GM18520 (cell line): ENCODE data around the gene TACC2.
"Not testable (repeated sequence)": the region's sequence is repeated elsewhere in the genome, so short reads cannot be mapped to it uniquely, and the experiment has no call there.

Experiments
- ATAC-seq: cut with Tn5 transposase; IDR thresholded peaks from one replicate; pipeline ENCODE4 v1.9.1; 2021; ENCODE audit not compliant: unreplicated experiment

Gene TACC2

DNA sequence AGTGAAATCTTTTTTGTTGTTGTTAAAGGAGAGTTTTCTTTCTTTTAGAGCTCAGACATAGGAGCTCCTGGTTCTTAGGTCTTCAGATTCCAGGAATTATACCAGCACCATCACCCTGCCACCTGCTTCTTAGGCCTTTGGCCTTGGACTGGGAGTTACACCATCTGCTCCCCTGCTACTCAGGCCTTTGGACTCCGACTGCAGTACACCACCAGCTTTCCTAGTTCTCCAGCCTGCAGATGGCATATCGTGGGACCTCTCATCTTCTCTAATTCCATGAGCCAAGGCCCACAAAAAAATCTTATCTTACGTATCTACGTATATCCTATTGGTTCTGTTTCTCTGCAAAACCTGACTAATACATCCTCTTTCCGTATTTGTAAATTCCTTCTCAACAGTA, 5.1 kb upstream of the TACC2 start:
- ATAC-seq, result no peak

DNA sequence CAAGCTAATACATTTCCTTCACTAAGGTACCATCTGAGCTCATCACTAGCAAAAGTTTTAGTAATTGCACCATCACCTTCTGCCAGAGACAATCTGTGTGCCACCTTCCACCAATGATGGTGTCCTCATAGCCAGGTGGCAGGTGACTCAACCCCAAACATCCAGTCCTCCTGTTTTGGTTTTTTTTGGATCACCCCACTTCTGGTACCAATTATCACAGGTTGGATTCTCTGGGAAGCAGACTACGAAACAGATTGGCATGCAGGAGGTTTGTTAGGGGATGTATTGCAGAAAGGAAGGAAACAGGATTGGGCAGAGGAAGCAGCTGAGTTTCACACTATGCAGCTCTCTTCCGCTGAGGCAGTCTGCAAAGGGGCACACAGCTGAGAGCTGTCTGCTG, 4.5 kb upstream of the TACC2 start:
- no peak for ATAC-seq

DNA sequence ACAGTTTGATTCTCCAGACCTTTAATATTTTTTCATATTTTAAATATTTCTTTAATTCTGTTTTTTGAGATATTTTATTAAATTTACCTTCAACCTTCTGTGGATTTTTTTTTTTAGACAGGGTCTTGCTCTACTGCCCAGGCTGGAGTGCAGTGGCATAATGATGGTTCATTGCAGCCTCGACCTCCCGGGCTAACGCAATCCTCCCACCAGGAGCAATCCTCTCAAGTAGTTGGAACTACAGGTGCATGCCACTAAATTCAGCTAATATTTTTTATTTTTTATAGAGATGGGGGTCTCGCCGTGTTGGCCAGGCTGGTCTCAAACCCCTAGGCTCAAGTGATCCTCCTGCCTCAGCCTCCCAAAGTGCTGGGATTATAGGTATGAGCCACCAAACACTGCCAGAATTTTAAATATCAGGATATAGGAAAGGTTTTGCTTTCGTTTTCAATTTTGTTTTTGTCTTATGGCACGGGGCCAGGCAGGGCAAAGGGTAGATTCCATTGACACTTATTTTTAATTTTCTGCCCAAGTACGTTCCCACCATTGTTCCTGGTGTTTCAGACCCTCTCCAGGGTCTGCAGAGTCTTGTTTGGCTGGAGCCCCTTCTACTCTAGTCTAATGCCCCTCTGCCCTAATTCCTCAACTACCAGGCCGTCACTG, 1.2 kb downstream of the TACC2 start:
- no peak for ATAC-seq

- ATAC-seq, result not testable (repeated sequence)
These were observed 2.8 kb downstream of the TACC2 start for GRCh38 chr10:121991727-121992126.

- no peak for ATAC-seq
These were observed 5.5 kb downstream of the TACC2 start for GRCh38 chr10:121994429-121994941.

DNA sequence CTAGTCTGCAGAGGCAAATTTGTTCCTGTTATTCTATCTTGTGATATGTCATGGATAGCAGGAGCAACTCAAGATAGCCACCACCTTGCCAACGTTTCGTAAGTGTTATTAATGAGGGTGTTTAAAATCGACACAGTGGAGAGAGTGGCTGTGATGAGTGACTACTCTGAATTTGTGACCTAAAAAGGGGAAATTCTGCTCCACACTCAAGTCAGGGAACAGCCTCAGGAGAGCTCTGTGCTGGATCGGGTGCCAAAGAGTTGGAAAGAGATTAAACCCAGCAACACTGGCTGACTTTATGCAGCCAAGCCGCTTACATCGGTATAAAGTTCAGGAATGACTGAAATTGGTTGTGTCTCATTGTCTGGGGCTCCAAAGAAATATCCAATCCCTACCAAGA, 9.5 kb downstream of the TACC2 start:
- ATAC-seq, result no peak

DNA sequence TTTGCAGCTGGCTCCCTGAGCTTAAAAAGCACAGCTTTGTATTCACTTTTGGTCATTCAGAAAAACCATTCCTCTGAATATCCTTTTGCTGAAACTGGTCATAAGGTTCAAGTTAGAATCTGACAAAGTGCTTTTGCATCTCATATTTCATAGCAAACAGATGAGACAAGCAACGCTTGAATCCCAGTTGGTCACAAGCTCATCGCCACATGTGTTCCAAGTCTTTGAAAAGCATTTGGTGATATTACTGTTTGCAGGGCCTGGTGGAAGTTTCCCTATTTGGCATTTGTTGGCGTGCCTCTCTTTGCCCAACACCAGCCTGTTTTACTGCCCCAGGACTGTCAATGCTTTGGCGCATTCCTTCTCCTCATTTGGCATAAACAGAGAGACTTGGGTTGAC, 10.3 kb downstream of the TACC2 start:
- no peak for ATAC-seq

GRCh38 chr10:122001698-122002097, 12.7 kb downstream of the TACC2 start:
- ATAC-seq, result no peak

DNA sequence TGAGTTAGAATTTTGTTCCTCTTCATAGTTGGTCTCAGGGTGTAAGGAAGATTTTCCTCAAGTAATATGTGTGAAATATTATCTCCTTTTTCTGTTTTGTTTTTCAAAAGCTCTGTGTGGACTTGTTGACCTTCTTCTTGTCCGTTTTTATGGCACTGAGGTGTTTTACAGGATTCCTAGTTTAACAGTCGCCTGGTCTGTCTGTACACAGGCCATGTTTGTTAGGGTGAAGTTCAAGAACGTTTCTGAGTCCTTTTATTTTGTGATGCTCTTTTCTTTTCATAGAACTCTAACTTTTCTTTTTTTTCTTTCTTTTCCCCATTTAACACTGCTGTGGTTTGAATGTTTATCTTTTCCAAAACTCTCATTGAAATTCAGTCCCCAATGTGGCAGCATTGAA, 18.5 kb downstream of the TACC2 start:
- ATAC-seq, result no peak

DNA sequence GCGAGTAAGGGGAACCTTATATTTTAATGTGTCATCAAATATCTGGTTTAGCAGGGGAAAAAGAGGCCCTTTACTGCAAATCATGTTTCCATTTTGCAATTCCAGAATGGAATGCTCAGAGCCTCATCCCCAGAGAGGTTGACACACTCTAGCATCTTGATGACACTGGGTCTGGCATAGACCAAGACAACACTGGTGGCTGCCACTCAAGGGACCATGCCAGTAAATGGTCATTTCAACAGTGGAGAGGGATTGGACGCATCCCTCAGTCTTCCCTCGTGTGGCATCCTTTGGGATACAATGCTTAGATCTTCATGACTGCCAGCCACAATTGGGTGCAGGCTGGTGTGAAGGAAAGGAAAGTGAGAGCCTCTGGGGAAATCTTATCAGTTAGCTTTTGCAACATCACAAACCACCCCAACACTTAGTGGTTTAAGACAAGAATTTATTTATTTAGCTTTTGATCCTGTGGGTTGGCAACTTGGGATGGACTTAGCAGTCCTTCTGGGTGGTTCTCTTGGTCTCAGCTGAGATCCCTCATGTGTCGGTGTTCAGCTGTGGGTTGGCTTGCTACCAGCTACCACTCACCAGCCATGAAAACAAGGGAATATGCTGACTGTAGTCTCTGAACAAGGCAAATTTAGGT, 21.6 kb downstream of the TACC2 start:
- no peak for ATAC-seq

- ATAC-seq, result no peak
These were observed 23.8 kb downstream of the TACC2 start for GRCh38 chr10:122012731-122013130.

DNA sequence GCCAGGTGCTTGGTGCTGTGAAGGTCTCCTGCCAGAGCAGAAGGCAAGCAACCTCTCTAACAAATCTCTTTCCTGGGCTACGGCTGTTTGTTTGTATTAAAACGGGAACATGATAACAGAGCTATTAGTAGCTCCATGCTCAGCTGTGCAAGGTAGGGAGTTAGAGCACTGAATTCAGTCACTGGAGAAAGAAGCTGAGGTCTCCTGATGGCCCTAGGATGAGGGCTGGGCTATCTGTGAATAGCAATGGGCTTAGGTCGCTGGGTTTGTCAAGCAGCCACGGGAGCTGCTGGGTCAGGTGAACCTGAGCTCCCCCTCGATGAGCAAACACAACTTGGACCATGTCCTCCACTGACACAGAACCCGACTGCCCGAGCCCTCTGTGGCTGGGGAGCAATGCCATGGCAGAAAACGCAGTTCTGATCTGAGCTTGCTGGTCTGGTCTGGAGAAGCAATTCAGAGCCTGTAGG, 24.4 kb downstream of the TACC2 start:
- ATAC-seq, result no peak

DNA sequence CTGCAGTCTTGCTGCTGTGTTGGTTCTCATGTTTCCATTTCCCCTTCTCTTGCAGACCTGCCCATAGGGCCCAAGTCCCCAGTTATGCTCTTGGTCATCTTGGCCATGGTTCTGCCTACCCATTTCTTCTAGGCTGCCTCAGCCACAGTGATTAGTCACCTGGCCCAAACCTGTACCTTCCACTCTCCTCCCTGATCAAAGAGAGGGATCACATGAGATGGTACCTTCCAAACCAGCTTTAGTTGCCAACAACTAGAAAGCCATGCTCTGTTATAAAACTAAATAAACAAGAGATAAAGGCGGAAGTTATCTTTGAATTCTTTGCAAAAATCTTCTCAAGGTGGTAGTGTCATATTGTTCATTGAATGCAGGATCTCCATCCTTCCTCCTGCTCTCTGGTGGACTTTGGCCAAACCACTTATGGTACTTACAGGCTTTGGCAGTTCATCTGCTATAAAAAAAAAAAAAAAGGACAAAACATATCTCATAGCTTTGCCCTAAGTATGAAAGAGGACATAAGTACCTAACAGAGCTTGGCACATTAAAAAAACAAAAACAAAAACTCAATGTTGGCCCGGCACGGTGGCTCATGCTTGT, 25.8 kb downstream of the TACC2 start:
- ATAC-seq, result no peak

GRCh38 chr10:122017926-122018325, 29.0 kb downstream of the TACC2 start:
- ATAC-seq, result not testable (repeated sequence)

- ATAC-seq, result no peak
These were observed 29.5 kb downstream of the TACC2 start for GRCh38 chr10:122018491-122018890.

- no peak for ATAC-seq
These were observed 30.0 kb downstream of the TACC2 start for GRCh38 chr10:122018951-122019413.

- ATAC-seq, result no peak
These were observed 30.5 kb downstream of the TACC2 start for GRCh38 chr10:122019414-122019975.

GRCh38 chr10:122020226-122020625, 31.3 kb downstream of the TACC2 start:
- ATAC-seq, result no peak

- no peak for ATAC-seq
These were observed 32.4 kb downstream of the TACC2 start for GRCh38 chr10:122021379-122021778.

DNA sequence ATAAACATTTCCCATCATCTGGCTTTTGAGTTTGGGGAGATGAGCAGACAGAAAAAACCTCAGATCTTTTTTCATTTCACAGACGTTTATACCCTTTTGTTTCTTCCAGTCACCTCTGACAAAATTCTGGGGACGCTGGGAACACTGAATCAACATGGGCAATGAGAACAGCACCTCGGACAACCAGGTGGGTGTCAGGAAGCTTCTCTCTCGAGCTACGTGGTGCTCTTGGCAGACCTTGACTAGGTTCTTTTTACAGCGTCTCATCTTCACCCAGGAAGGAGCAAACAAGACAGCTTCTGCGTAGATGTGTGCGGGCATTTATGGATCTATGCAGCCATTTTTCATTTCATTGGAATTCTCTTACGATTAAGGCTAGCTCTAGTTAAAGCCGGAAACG, 32.9 kb downstream of the TACC2 start:
- no peak for ATAC-seq

- ATAC-seq, result no peak
These were observed 33.3 kb downstream of the TACC2 start for GRCh38 chr10:122022276-122022675.

DNA sequence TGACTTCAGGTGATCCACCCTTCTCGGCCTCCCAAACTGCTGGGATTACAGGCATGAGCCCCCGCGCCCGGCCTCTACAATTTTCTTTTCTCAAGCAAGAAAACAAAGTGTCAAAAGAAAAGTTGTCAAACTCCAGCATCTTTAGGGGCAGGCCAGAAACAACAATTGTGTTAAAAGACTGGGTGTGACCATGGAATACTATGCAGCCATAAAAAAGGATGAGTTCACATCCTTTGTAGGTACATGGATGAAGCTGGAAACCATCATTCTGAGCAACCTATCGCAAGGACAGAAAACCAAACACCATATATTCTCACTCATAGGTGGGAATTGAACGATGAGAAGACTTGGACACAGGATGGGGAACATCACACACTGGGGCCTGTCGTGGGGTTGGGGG, 34.3 kb downstream of the TACC2 start:
- ATAC-seq, result not testable (repeated sequence)
